Measurements from ENCODE around the gene ABCB1. TPM values are rescaled to one million over a fixed set of nuclear protein-coding genes. Genes with fewer than 3 reads are reported as not detected.

Gene ABCB1
- total RNA-seq = 1 to 10 TPM; 8.8 to 8.9 TPM

DNA sequence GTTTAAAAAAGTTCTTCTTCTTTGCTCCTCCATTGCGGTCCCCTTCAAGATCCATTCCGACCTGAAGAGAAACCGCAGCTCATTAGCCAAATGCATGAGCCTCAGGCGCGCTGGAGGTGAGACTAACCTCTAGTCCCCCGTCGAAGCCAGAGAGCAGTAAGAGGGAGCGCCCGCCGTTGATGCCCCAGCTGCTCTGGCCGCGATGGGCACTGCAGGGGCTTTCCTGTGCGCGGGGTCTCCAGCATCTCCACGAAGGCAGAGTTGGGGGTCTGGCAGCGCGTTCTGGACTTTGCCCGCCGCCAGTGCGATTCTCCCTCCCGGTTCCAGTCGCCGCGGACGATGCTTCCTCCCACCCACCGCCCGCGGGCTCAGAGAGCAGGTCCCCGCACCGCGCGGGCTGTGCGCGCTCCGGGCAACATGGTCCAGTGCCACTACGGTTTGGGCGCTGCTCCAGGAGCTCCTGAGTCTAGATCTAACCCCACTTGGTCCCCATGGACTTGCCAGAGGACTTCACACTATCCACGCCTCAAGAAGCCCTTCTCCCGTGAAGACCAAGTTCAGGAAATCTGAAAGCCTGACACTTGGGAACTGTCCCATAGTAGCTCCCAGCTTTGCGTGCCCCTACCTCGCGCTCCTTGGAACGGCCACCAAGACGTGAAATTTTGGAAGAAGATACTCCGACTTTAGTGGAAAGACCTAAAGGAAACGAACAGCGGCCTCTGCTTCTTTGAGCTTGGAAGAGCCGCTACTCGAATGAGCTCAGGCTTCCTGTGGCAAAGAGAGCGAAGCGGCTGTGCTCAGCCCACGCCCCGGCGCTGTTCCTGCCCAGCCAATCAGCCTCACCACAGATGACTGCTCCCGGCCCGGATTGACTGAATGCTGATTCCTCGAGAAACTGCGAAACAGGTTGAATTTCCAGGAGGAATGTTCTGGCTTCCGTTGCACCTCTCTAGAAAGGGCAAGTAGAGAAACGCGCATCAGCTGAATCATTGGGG lies at the start of gene ABCB1:
ABCB1 (minus strand) TSS at position 755 of the 995 bp plus-strand sequence; CDS start at position 55, 700 bp downstream.
- peaks cover 1% of the 10 kb centered on the region for H3K36me3 Mint-ChIP-seq (ENCODE audit: low read depth)
- intact Hi-C loops (cut with micrococcal nuclease) = no loop called here
- peak within 1 kb of the TSS; percentile 86 for H3K27ac Mint-ChIP-seq
- H3K4me1 Mint-ChIP-seq (ENCODE audit: low read depth) = peaks cover 31% of the 10 kb centered on the region
- DNase-seq = peak; percentile 74
- ChIA-PET POLR2A (interaction anchor here (0.7 to 2.8 kb wide), 9 partner anchors 12 to 447 kb away, joined by 3 to 18 read pairs (median 5); partner anchors contain the start of genes ADAM22, CROT, RUNDC3B and TMEM243), CTCF (interaction anchor here (0.8 to 2.0 kb wide), 6 partner anchors 12 to 68 kb away, joined by 3 to 9 read pairs (median 4); no protein-coding TSS in a partner anchor)
- ATAC-seq = peak; percentile 84
- TF ChIP-seq, protein P1, sequence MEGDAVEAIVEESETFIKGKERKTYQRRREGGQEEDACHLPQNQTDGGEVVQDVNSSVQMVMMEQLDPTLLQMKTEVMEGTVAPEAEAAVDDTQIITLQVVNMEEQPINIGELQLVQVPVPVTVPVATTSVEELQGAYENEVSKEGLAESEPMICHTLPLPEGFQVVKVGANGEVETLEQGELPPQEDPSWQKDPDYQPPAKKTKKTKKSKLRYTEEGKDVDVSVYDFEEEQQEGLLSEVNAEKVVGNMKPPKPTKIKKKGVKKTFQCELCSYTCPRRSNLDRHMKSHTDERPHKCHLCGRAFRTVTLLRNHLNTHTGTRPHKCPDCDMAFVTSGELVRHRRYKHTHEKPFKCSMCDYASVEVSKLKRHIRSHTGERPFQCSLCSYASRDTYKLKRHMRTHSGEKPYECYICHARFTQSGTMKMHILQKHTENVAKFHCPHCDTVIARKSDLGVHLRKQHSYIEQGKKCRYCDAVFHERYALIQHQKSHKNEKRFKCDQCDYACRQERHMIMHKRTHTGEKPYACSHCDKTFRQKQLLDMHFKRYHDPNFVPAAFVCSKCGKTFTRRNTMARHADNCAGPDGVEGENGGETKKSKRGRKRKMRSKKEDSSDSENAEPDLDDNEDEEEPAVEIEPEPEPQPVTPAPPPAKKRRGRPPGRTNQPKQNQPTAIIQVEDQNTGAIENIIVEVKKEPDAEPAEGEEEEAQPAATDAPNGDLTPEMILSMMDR (IDR thresholded peaks at IDR 0.05) = no peak
- H3K4me3 Mint-ChIP-seq = peak within 1 kb of the TSS; percentile 70
- peaks cover 8% of the 10 kb centered on the region for H3K27me3 Mint-ChIP-seq
- H3K9me3 Mint-ChIP-seq = no peaks in the 10 kb centered on the region

DNA sequence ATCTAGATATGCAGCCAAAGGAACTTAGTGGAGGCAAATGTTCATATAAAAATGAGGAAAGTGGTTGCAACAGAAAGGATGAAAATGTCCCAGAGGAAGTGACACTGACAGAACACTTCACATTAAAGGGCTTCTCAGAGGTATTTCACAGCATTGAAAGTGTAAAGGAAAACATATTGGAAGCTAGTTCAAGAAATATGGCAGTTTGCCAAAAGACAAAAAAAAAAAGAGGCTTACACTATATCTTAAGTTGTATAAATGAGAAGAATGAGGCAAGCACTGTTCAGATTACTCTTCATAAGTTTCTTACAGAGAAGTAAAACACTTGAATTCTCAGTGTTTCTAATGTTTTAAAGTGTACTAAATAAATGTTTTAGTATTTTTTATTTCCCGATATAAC lies 47.6 kb upstream of the ABCB1 start:
- ATAC-seq = no peak
- Mint-ChIP-seq H3K36me3 (ENCODE audit: low read depth) (no peaks in the 10 kb centered on the region), H3K9me3 (no peaks in the 10 kb centered on the region), H3K27me3 (peaks cover 3% of the 10 kb centered on the region), H3K4me1 (ENCODE audit: low read depth) (no peaks in the 10 kb centered on the region), H3K4me3 (no peak overlapping the region), H3K27ac (no peak overlapping the region)
- intact Hi-C loops (cut with micrococcal nuclease) = no loop called here
- ChIA-PET CTCF (no interaction called here), POLR2A (no interaction called here)
- TF ChIP-seq, protein P1 (IDR thresholded peaks at IDR 0.05) = no peak
- DNase-seq = no peak

DNA sequence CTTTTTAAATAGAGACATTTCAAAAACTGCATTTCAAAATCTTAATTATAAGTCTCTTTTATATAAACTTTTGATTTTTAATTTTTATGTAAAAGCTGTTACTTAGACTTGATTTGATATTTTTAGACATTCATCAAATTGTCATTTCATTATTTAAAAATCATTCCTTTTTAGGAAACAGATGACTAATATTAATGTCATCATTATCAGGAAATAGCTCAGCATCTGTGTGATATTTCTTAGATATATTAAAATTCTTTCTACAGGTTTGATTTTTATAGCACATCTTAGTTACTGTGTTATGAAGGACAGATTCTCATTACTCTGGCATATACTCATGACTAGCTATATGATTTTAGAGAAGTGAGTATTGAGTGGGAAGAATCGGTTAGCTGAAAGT lies 44.8 kb upstream of the ABCB1 start:
- DNase-seq = no peak
- peaks cover 1% of the 10 kb centered on the region for H3K27me3 Mint-ChIP-seq
- intact Hi-C loops (cut with micrococcal nuclease) = no loop called here
- TF ChIP-seq, protein P1 (IDR thresholded peaks at IDR 0.05) = no peak
- POLR2A ChIA-PET = no interaction called here
- no peak for ATAC-seq
- no peaks in the 10 kb centered on the region for H3K9me3 Mint-ChIP-seq
- H3K36me3 Mint-ChIP-seq (ENCODE audit: low read depth) = no peaks in the 10 kb centered on the region
- H3K4me1 Mint-ChIP-seq (ENCODE audit: low read depth) = no peaks in the 10 kb centered on the region
- no peak overlapping the region for H3K4me3 Mint-ChIP-seq
- no peak overlapping the region for H3K27ac Mint-ChIP-seq
- CTCF ChIA-PET = interaction anchor here (1.4 kb wide), 1 partner anchor 13 kb away, joined by 4 read pairs; no protein-coding TSS in a partner anchor

GRCh38 chr7:87635921-87636320 lies 35.2 kb upstream of the ABCB1 start:
- Mint-ChIP-seq H3K27me3 (no peaks in the 10 kb centered on the region), H3K4me3 (no peak overlapping the region), H3K27ac (no peak overlapping the region), H3K4me1 (ENCODE audit: low read depth) (no peaks in the 10 kb centered on the region), H3K9me3 (peaks cover 3% of the 10 kb centered on the region), H3K36me3 (ENCODE audit: low read depth) (no peaks in the 10 kb centered on the region)
- ChIA-PET POLR2A (no interaction called here), CTCF (no interaction called here)
- ATAC-seq (no peak), DNase-seq (no peak)
- intact Hi-C loops (cut with micrococcal nuclease) = no loop called here
- TF ChIP-seq, protein P1 (IDR thresholded peaks at IDR 0.05) = no peak
